Neural cell (in vitro differentiated cells): ENCODE measurements around the gene IRX3. TPM values are rescaled to one million over a fixed set of nuclear protein-coding genes. Genes with fewer than 3 reads are reported as not detected.

Experiments
- H2AFZ ChIP-seq: fragments of 200-600, 300-800 bp; sonication (generic), shearing (Covaris generic); 2 replicates; pipeline ENCODE4 v1.6.0; 2014; ENCODE audit warnings: low read depth, mild to moderate bottlenecking, antibody characterized with exemption, low read length, moderate library complexity
- H3F3A ChIP-seq: fragments of 200-600 bp; shearing (Covaris generic); 2 replicates; pipeline ENCODE4 v1.6.1; 2016; ENCODE audit warnings: mild to moderate bottlenecking, moderate library complexity, mixed read lengths, antibody characterized with exemption, low read length; ENCODE audit not compliant: insufficient read depth, poor library complexity, severe bottlenecking
- H3K27ac ChIP-seq: fragments of 200-600, 300-800 bp; sonication (generic), shearing (Covaris generic); 2 replicates; pipeline ENCODE4 v1.5.1; 2014; ENCODE audit warnings: mild to moderate bottlenecking, low read length, moderate library complexity
- H3K27me3 ChIP-seq: fragments of 300-800, 200-600 bp; sonication (generic), shearing (Covaris generic); 2 replicates; pipeline ENCODE4 v1.6.0; 2014; ENCODE audit warnings: mild to moderate bottlenecking, low read depth, low read length, moderate library complexity; ENCODE audit not compliant: insufficient read depth
- H3K36me3 ChIP-seq: fragments of 300-800, 200-600 bp; sonication (generic), shearing (Covaris generic); 2 replicates; pipeline ENCODE4 v1.5.1; 2014; ENCODE audit warnings: mild to moderate bottlenecking, antibody characterized with exemption, low read length, moderate library complexity; ENCODE audit not compliant: insufficient read depth
- H3K4me2 ChIP-seq: fragments of 300-800, 200-600 bp; sonication (generic), shearing (Covaris generic); 2 replicates; pipeline ENCODE4 v1.6.0; 2014; ENCODE audit warnings: mild to moderate bottlenecking, low read length
- H3K4me3 ChIP-seq: fragments of 300-800, 200-600 bp; sonication (generic), shearing (Covaris generic); 2 replicates; pipeline ENCODE4 v1.5.1; 2014; ENCODE audit warnings: mild to moderate bottlenecking, low read length, moderate library complexity
- H3K79me2 ChIP-seq: fragments of 200-600 bp; shearing (Covaris generic); replicated peaks from 2 replicates; pipeline ENCODE4 v1.6.0; 2014; ENCODE audit warnings: mild to moderate bottlenecking, low read length, moderate library complexity; ENCODE audit not compliant: insufficient read depth
- H3K9ac ChIP-seq: fragments of 300-800, 200-600 bp; sonication (generic), shearing (Covaris generic); 2 replicates; pipeline ENCODE4 v1.6.1; 2016; ENCODE audit warnings: mild to moderate bottlenecking, low read length, mixed read lengths
- H3K9me2 ChIP-seq: fragments of 200-600 bp; shearing (Covaris generic); 2 replicates; pipeline ENCODE4 v1.6.1; 2016; ENCODE audit warnings: mild to moderate bottlenecking, low read length, mixed read lengths; ENCODE audit not compliant: insufficient read depth
- H3K9me3 ChIP-seq: fragments of 200-600, 300-800 bp; sonication (generic), shearing (Covaris generic); 2 replicates; pipeline ENCODE4 v1.6.1; 2016; ENCODE audit warnings: mild to moderate bottlenecking, mixed run types, low read length, moderate library complexity, mixed read lengths
- H4K20me1 ChIP-seq: fragments of 200-600 bp; shearing (Covaris generic); 2 replicates; pipeline ENCODE4 v1.6.1; 2016; ENCODE audit warnings: mild to moderate bottlenecking, mixed run types; ENCODE audit not compliant: insufficient read depth
- CTCF ChIP-seq: fragments of 450-650 bp; IDR thresholded peaks from 2 replicates; pipeline ENCODE4 v1.5.1; 2014; ENCODE audit warnings: antibody characterized with exemption, mild to moderate bottlenecking, moderate library complexity; ENCODE audit not compliant: poor library complexity, severe bottlenecking
- EP300 ChIP-seq: fragments of 450-650 bp; conservative IDR thresholded peaks from 2 replicates; pipeline ENCODE4 v1.6.1; 2014; ENCODE audit warnings: antibody characterized with exemption, mild to moderate bottlenecking, moderate library complexity; ENCODE audit not compliant: poor library complexity, severe bottlenecking
- EZH2 ChIP-seq: fragments of 200-600, 300-800 bp; shearing (Covaris generic), sonication (generic); IDR thresholded peaks from 2 replicates; pipeline ENCODE4 v1.6.1; 2014; ENCODE audit warnings: antibody characterized with exemption, low read length, borderline replicate concordance, mild to moderate bottlenecking; ENCODE audit not compliant: insufficient read depth, poor library complexity, severe bottlenecking
- MXI1 ChIP-seq: fragments of 450-650 bp; conservative IDR thresholded peaks from 2 replicates; pipeline ENCODE4 v1.6.1; 2014; ENCODE audit warnings: antibody characterized with exemption, mild to moderate bottlenecking; ENCODE audit not compliant: poor library complexity, severe bottlenecking
- POLR2AphosphoS5 ChIP-seq: IDR thresholded peaks from 2 replicates; pipeline ENCODE4 v1.6.1; 2012
- RAD21 ChIP-seq: fragments of 450-650 bp; conservative IDR thresholded peaks from 2 replicates; pipeline ENCODE4 v1.6.1; 2014; ENCODE audit warnings: antibody characterized with exemption, mild to moderate bottlenecking, moderate library complexity
- REST ChIP-seq: IDR thresholded peaks from 2 replicates; pipeline ENCODE4 v1.6.1; 2012; ENCODE audit warnings: borderline replicate concordance
- SMC3 ChIP-seq: fragments of 450-650 bp; conservative IDR thresholded peaks from 2 replicates; pipeline ENCODE4 v1.6.1; 2014; ENCODE audit warnings: antibody characterized with exemption, mild to moderate bottlenecking, moderate library complexity; ENCODE audit not compliant: poor library complexity
- TAF1 ChIP-seq: IDR thresholded peaks from 2 replicates; pipeline ENCODE4 v1.6.1; 2012; ENCODE audit warnings: low read depth
- polyA plus RNA-seq: library from polyadenylated mRNA; depleted of rRNA; stranded (reverse); fragments of >200 nt; gene quantifications from 2 replicates; pipeline ENCODE4 v1.2.3, GENCODE V29; 2014

IRX3 gene
- polyA plus RNA-seq, 1 donor from 2014 or later: not detected

GRCh38 chr16:54236773-54237172 lies 49.8 kb downstream of the IRX3 start:
- no peaks in the 10 kb centered on the region for H3K9me3 ChIP-seq
- no peaks in the 10 kb centered on the region for H3K36me3 ChIP-seq
- no peaks in the 10 kb centered on the region for H3K9me2 ChIP-seq
- no peak overlapping the region for H3K4me3 ChIP-seq
- H3K27ac ChIP-seq: no peak overlapping the region
- no peak overlapping the region for H3K4me2 ChIP-seq
- H3F3A ChIP-seq: no peaks in the 10 kb centered on the region
- TF ChIP-seq POLR2AphosphoS5: no peak
- no peak for TF ChIP-seq SMC3
- TF ChIP-seq EZH2: no peak
- H3K9ac ChIP-seq: no peak overlapping the region
- no peaks in the 10 kb centered on the region for H3K79me2 ChIP-seq
- no peaks in the 10 kb centered on the region for H3K27me3 ChIP-seq
- H2AFZ ChIP-seq: no peak overlapping the region
- no peaks in the 10 kb centered on the region for H4K20me1 ChIP-seq

GRCh38 chr16:54233615-54234014 lies 53.0 kb downstream of the IRX3 start:
- no peaks in the 10 kb centered on the region for H3K36me3 ChIP-seq
- no peaks in the 10 kb centered on the region for H3F3A ChIP-seq
- H3K4me2 ChIP-seq: no peak overlapping the region
- no peak overlapping the region for H3K27ac ChIP-seq
- TF ChIP-seq TAF1 (no peak), MXI1 (no peak), RAD21 (no peak), POLR2AphosphoS5 (no peak), REST (no peak), EP300 (no peak), SMC3 (no peak), CTCF (no peak)
- H3K9me2 ChIP-seq: no peaks in the 10 kb centered on the region
- H2AFZ ChIP-seq: no peak overlapping the region
- H3K9me3 ChIP-seq: no peaks in the 10 kb centered on the region
- no peaks in the 10 kb centered on the region for H4K20me1 ChIP-seq
- H3K79me2 ChIP-seq: no peaks in the 10 kb centered on the region
- no peaks in the 10 kb centered on the region for H3K27me3 ChIP-seq
- H3K4me3 ChIP-seq: no peak overlapping the region
- H3K9ac ChIP-seq: no peak overlapping the region
